ENCODE measurements around the gene SCGB3A1.

Gene SCGB3A1

DNA sequence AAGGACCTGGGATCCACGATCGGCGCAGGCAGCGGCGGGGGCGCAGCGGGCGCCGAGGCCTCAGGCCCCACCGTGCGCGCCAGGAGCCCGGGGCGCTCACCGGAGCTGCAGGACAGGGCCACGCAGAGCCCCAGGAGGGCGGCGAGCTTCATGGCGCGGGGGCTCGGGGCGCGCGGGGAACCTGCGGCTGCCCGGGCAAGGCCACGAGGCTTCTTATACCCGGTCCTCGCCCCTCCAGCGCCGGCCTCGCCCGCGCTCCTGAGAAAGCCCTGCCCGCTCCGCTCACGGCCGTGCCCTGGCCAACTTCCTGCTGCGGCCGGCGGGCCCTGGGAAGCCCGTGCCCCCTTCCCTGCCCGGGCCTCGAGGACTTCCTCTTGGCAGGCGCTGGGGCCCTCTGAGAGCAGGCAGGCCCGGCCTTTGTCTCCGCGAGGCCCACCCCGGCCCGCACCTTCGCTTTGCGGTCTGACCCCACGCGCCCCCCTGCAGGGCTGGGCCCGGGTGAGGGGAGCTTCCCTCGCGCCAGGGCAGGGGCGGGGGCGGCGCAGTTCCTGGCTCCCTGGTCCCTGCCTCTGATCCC lies at the start of gene SCGB3A1:
TSS of gene SCGB3A1 (minus strand) at position 189 of the 577 bp plus-strand sequence. CDS start at position 152, 37 bp downstream.
- Histone ChIP-seq H3K4me3 (ENCODE audit: low read depth in 1 of 2, low read length in 2 of 2) (no peak within 1 kb of the TSS), H3K36me3 (ENCODE audit: insufficient read depth, low read length) (no peaks in the 10 kb centered on the region), H3K9ac (ENCODE audit: low read length) (no peak within 1 kb of the TSS), H3K4me1 (ENCODE audit: insufficient read depth, low read length) (no peaks in the 10 kb centered on the region), H3K27me3 (ENCODE audit: control insufficient read depth in 1 of 2, insufficient read depth in 2 of 2, low read length in 2 of 2) (peaks cover 0 to 26% of the 10 kb centered on the region in 2 donors), H3K27ac (ENCODE audit: low read depth, low read length) (no peak within 1 kb of the TSS), H3K9me3 (ENCODE audit: low read length) (no peaks in the 10 kb centered on the region)

DNA sequence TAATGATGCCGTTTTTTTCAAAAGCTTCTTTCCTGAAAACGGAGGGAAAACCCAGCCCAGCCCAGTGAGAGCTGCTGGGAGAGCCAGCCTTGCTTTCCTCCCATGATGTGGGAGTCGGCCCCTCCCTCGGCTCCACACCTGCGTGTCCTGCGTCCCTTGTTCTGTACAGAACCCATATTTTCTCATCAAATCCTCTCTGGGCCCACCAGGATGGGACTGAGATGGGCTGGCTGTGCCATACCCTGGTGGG lies 49.2 kb upstream of the SCGB3A1 start:
- H3K27ac ChIP-seq (ENCODE audit: low read depth, low read length): no peak overlapping the region
- H3K36me3 ChIP-seq (ENCODE audit: insufficient read depth, low read length): no peaks in the 10 kb centered on the region
- no peak overlapping the region for H3K9ac ChIP-seq (ENCODE audit: low read length)

DNA sequence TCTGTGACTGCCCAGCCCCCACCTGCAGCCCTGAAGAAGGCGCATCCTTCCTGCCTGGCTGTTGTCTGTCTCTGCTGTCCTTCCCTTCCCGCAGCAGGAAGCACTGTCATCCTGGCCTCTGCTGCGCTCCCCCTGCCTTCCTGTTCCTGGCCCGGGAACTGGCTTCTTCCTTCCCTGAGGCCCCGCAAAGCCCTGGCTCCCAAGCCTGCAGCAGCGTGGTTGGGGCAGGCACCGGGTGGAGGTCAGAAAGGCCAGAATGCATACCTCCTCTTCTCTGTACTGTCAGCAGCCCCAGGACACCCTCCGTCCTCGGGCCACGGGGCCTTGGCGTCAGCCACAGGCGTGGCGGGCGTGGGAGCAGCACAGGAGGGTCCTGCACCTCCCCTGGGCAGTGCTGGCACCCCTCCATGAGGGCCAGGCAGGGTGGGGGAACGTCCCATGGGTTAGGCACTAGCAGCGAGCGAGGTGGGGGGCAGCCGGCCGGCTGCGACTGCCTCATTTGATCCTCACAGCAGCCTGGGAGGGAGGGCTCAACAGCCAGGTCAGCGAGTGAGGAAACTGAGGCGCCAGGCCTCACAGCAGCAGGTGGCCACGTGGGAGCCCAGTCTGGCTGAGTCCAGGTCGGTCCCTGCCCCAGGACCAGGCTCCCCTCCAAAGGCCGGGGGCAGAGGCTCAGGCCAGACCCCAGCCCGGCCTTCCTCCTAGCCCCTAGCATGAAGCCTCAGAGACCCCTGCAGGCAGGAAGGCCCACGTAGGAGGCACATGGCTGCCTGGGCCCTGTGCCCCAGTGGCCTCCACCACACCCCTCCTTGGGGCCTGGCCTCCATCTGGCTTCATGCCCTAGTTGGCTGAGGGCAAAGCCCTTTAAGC lies 48.7 kb upstream of the SCGB3A1 start:
- no peak overlapping the region for H3K27ac ChIP-seq (ENCODE audit: low read depth, low read length)
- no peaks in the 10 kb centered on the region for H3K36me3 ChIP-seq (ENCODE audit: insufficient read depth, low read length)
- H3K4me1 ChIP-seq (ENCODE audit: insufficient read depth, low read length): no peaks in the 10 kb centered on the region
- no peak overlapping the region for H3K4me3 ChIP-seq (ENCODE audit: low read depth in 1 of 2, low read length in 2 of 2)
- H3K27me3 ChIP-seq (ENCODE audit: control insufficient read depth in 1 of 2, insufficient read depth in 2 of 2, low read length in 2 of 2): peaks cover 0 to 2% of the 10 kb centered on the region in 2 donors
- no peaks in the 10 kb centered on the region for H3K9me3 ChIP-seq (ENCODE audit: low read length)
- H3K9ac ChIP-seq (ENCODE audit: low read length): no peak overlapping the region

More for the DNA sequence above, 49.2 kb upstream of the SCGB3A1 start:
- Histone ChIP-seq H3K9me3 (ENCODE audit: low read length) (no peaks in the 10 kb centered on the region), H3K4me1 (ENCODE audit: insufficient read depth, low read length) (no peaks in the 10 kb centered on the region), H3K4me3 (ENCODE audit: low read depth in 1 of 2, low read length in 2 of 2) (no peak overlapping the region), H3K27me3 (ENCODE audit: control insufficient read depth in 1 of 2, insufficient read depth in 2 of 2, low read length in 2 of 2) (peaks cover 0 to 8% of the 10 kb centered on the region in 2 donors)

GRCh38 chr5:180639287-180639686 lies 48.0 kb upstream of the SCGB3A1 start:
- no peaks in the 10 kb centered on the region for H3K4me1 ChIP-seq (ENCODE audit: insufficient read depth, low read length)
- H3K36me3 ChIP-seq (ENCODE audit: insufficient read depth, low read length): no peaks in the 10 kb centered on the region
- H3K27me3 ChIP-seq (ENCODE audit: control insufficient read depth in 1 of 2, insufficient read depth in 2 of 2, low read length in 2 of 2): no peaks in the 10 kb centered on the region

DNA sequence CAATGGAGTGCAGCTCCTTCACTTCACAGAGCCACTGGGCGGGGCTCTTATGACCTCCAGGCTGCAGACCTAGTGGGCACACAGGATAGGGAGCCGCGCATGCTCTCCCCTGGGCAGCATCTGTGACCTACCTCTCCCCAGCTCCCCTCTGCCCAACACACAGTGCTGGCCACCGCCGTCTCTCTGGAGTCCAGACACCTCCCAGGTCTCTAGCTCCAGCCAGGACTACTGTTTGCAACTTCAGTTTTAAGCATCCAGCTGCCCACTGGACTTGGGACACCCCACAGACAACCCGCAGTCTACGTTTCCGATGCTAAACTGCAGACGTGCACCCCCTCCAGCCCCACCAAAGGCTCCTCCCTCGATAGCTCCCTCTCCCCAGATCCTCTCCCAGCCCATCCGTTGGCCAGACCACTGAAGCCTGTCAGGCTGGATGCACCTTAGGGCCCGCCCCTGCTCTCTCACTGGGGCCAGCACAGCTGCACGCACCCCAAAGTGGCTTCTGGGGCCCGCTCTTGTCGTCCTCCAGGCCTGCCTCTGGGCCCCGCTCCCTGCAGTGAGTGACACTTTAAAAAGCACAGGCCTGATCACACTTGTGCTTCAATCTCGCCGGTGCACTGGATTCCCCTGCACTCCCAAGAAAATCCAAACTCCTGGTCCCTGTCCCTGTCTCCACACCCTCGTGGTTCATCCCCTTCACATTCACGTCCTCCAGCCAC lies 46.8 kb upstream of the SCGB3A1 start:
- H3K4me1 ChIP-seq (ENCODE audit: insufficient read depth, low read length): no peaks in the 10 kb centered on the region
- no peaks in the 10 kb centered on the region for H3K9me3 ChIP-seq (ENCODE audit: low read length)
- H3K9ac ChIP-seq (ENCODE audit: low read length): no peak overlapping the region
- no peak overlapping the region for H3K4me3 ChIP-seq (ENCODE audit: low read depth in 1 of 2, low read length in 2 of 2)
- H3K27ac ChIP-seq (ENCODE audit: low read depth, low read length): no peak overlapping the region
- peaks cover 0 to 3% of the 10 kb centered on the region in 2 donors for H3K27me3 ChIP-seq (ENCODE audit: control insufficient read depth in 1 of 2, insufficient read depth in 2 of 2, low read length in 2 of 2)
- H3K36me3 ChIP-seq (ENCODE audit: insufficient read depth, low read length): no peaks in the 10 kb centered on the region

More at GRCh38 chr5:180639287-180639686, 48.0 kb upstream of the SCGB3A1 start:
- H3K4me3 ChIP-seq (ENCODE audit: low read depth in 1 of 2, low read length in 2 of 2): no peak overlapping the region
- H3K27ac ChIP-seq (ENCODE audit: low read depth, low read length): no peak overlapping the region
- no peak overlapping the region for H3K9ac ChIP-seq (ENCODE audit: low read length)
- no peaks in the 10 kb centered on the region for H3K9me3 ChIP-seq (ENCODE audit: low read length)

- Histone ChIP-seq H3K27ac (ENCODE audit: low read depth, low read length) (no peak overlapping the region), H3K9ac (ENCODE audit: low read length) (no peak overlapping the region), H3K9me3 (ENCODE audit: low read length) (no peaks in the 10 kb centered on the region), H3K36me3 (ENCODE audit: insufficient read depth, low read length) (no peaks in the 10 kb centered on the region), H3K27me3 (ENCODE audit: control insufficient read depth in 1 of 2, insufficient read depth in 2 of 2, low read length in 2 of 2) (peaks cover 0 to 3% of the 10 kb centered on the region in 2 donors), H3K4me1 (ENCODE audit: insufficient read depth, low read length) (no peaks in the 10 kb centered on the region), H3K4me3 (ENCODE audit: low read depth in 1 of 2, low read length in 2 of 2) (no peak overlapping the region)
These were observed 45.2 kb upstream of the SCGB3A1 start for GRCh38 chr5:180636403-180637075.

DNA sequence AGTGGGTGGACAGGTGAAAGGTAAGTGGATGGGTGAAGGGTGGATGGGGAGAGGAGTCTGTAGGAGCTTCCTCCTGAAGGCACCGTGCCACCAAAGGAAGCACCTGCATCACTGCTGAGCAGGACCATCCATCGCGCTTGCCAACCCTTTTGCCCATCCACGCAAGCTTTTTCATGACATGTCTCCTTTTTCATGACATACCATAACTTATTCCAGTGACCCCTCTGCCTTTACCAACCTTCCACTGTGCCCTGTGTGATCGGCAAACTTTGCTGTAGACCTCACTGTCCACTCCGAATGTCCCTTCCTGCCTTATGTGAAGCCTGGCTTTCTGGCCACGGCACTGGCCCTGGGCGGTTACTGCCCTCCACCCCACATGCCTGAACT lies 44.7 kb upstream of the SCGB3A1 start:
- Histone ChIP-seq H3K9ac (ENCODE audit: low read length) (no peak overlapping the region), H3K4me3 (ENCODE audit: low read depth in 1 of 2, low read length in 2 of 2) (no peak overlapping the region), H3K36me3 (ENCODE audit: insufficient read depth, low read length) (no peaks in the 10 kb centered on the region), H3K27me3 (ENCODE audit: control insufficient read depth in 1 of 2, insufficient read depth in 2 of 2, low read length in 2 of 2) (peaks cover 0 to 3% of the 10 kb centered on the region in 2 donors), H3K9me3 (ENCODE audit: low read length) (no peaks in the 10 kb centered on the region), H3K27ac (ENCODE audit: low read depth, low read length) (no peak overlapping the region), H3K4me1 (ENCODE audit: insufficient read depth, low read length) (no peaks in the 10 kb centered on the region)

DNA sequence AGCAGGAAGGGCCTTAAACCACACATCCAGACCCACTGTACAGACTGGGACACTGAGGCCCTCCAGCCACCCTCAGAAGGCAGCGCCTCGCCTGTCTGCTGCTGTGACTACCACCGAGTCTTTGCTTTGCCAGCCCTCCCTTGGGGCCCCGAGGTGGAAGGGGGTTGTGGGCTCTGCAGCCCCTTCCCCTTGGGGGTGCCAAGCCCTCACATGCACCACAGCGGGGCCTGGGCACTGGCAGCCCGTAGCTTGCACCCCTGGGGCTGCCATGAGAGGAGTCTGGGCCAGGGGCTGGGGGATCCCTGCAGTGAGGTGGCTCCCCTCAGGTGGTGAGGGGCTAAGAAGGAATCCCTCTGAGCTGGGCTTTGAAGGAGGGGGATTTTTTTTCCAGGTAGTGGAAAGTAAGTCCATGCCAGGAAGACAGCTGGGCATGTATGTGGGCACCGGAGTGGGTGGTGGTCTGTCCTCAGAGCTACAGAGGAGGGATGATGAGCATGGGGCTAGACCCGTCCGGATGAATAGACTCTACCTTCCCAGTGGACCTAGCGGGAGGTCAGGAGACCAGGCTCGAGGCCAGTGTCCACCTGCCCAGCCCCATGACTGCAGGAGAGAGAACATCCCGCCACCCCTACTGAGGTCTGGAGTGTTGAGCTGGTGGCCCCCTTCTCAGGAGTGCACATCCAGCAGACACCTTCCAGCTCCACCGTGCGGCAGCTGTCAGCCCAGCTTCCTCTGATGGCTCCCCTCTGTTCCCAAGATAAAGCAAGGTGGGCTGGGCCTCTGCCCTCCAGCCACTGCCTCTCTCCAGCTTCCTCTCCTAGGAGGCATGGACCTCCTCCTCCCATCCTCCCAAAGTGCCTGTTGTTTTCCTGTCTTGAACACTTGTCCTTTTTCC lies 42.2 kb upstream of the SCGB3A1 start:
- no peak overlapping the region for H3K27ac ChIP-seq (ENCODE audit: low read depth, low read length)
- peaks cover 0 to 3% of the 10 kb centered on the region in 2 donors for H3K27me3 ChIP-seq (ENCODE audit: control insufficient read depth in 1 of 2, insufficient read depth in 2 of 2, low read length in 2 of 2)
- no peak overlapping the region for H3K4me3 ChIP-seq (ENCODE audit: low read depth in 1 of 2, low read length in 2 of 2)
- no peaks in the 10 kb centered on the region for H3K4me1 ChIP-seq (ENCODE audit: insufficient read depth, low read length)
- no peak overlapping the region for H3K9ac ChIP-seq (ENCODE audit: low read length)
- H3K36me3 ChIP-seq (ENCODE audit: insufficient read depth, low read length): no peaks in the 10 kb centered on the region
- H3K9me3 ChIP-seq (ENCODE audit: low read length): no peaks in the 10 kb centered on the region

DNA sequence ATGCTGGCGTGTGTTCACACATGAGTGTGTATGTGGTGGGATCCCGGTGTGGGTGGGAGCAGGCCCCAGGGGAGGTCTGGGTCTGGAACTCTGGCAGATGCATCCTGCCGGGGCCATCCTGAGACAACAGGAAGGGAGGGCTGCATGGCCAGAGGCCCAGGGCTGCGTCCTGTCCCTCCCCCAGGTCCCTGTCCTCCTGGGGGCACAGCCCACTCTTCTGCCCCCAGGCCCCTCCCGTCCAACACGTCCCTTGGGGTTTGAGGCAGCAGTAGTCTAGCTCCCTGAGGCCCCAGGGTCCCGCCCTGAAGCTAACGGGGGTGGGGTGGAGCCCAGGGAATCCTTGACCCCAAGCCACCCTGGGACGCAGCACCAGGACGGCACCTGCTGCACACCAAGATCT lies 41.5 kb upstream of the SCGB3A1 start:
- Histone ChIP-seq H3K9me3 (ENCODE audit: low read length) (no peaks in the 10 kb centered on the region), H3K4me1 (ENCODE audit: insufficient read depth, low read length) (no peaks in the 10 kb centered on the region), H3K27me3 (ENCODE audit: control insufficient read depth in 1 of 2, insufficient read depth in 2 of 2, low read length in 2 of 2) (peaks cover 0 to 3% of the 10 kb centered on the region in 2 donors), H3K27ac (ENCODE audit: low read depth, low read length) (no peak overlapping the region), H3K36me3 (ENCODE audit: insufficient read depth, low read length) (no peaks in the 10 kb centered on the region), H3K9ac (ENCODE audit: low read length) (no peak overlapping the region), H3K4me3 (ENCODE audit: low read depth in 1 of 2, low read length in 2 of 2) (no peak overlapping the region)

DNA sequence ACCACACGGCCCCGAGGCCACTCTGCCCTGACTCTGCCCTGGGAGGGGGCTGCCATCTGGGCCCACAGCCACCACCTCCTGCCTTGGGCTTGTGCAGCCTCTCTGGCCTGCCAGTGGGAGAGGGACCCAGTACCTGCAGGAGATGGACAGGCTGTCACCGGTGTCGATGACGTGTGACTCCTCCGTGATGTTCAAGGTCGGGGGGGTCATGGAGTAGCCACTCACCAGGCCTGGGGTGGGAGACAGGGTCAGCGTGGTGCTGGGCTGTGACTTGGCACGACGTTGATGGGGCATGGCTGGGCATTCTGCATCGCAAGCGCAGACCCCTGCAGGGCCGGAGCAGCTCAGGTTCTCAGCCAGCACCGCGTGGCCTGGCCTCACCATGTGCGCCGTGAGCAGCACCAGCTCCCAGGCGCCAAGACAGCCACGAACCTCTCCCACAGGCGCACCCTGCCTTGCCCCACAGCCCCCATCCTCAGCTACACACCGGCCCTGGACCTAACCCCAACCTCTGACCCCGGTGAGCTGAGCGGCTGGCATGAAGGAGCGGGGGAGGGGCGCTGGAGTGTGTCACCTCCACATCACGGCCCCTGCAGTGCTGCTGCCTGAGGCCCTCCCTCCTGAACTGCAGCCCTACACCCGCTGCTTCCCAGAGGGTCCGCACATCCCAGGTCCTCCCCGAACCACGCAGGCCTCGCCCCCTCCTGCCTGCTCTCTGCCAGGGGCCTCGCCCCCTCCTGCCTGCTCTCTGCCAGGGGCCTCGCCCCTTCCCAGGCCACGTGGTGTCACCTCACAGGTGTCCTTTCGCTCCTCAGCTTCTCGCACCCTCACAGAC lies 40.5 kb upstream of the SCGB3A1 start:
- no peaks in the 10 kb centered on the region for H3K9me3 ChIP-seq (ENCODE audit: low read length)
- H3K4me1 ChIP-seq (ENCODE audit: insufficient read depth, low read length): no peaks in the 10 kb centered on the region
- H3K27me3 ChIP-seq (ENCODE audit: control insufficient read depth in 1 of 2, insufficient read depth in 2 of 2, low read length in 2 of 2): peaks cover 0 to 3% of the 10 kb centered on the region in 2 donors
- no peak overlapping the region for H3K4me3 ChIP-seq (ENCODE audit: low read depth in 1 of 2, low read length in 2 of 2)
- no peak overlapping the region for H3K9ac ChIP-seq (ENCODE audit: low read length)
- H3K36me3 ChIP-seq (ENCODE audit: insufficient read depth, low read length): no peaks in the 10 kb centered on the region
- H3K27ac ChIP-seq (ENCODE audit: low read depth, low read length): no peak overlapping the region

Data from muscle layer of colon (tissue), 2 donors.